Activated T-cell treated with anti-CD3 and anti-CD28 coated beads, Interleukin-2, amount 50 U/mL, for 24 hours (primary cell): ENCODE results near the gene ETV3.
"Not testable (repeated sequence)": the region's sequence is repeated elsewhere in the genome, so short reads cannot be mapped to it uniquely, and the experiment has no call there.

Experiments
- DNase-seq: peaks from one replicate; pipeline ENCODE4 v3.0.0-alpha.2; 2020
- H3K27ac Mint-ChIP-seq: 2 replicates; pipeline ENCODE4 v1.8.0; 2020; ENCODE audit warnings: mild to moderate bottlenecking, mixed read lengths
- H3K27me3 Mint-ChIP-seq: 2 replicates; pipeline ENCODE4 v1.8.0; 2020; ENCODE audit warnings: mixed read lengths
- H3K36me3 Mint-ChIP-seq: 2 replicates; pipeline ENCODE4 v1.8.0; 2020; ENCODE audit warnings: low read depth, mixed read lengths
- H3K4me1 Mint-ChIP-seq: 2 replicates; pipeline ENCODE4 v1.8.0; 2020; ENCODE audit warnings: low read depth, mixed read lengths
- H3K4me3 Mint-ChIP-seq: 2 replicates; pipeline ENCODE4 v1.8.0; 2020; ENCODE audit warnings: mild to moderate bottlenecking, moderate library complexity, mixed read lengths
- H3K9me3 Mint-ChIP-seq: 2 replicates; pipeline ENCODE4 v1.8.0; 2020; ENCODE audit warnings: mixed read lengths

ETV3 gene

DNA sequence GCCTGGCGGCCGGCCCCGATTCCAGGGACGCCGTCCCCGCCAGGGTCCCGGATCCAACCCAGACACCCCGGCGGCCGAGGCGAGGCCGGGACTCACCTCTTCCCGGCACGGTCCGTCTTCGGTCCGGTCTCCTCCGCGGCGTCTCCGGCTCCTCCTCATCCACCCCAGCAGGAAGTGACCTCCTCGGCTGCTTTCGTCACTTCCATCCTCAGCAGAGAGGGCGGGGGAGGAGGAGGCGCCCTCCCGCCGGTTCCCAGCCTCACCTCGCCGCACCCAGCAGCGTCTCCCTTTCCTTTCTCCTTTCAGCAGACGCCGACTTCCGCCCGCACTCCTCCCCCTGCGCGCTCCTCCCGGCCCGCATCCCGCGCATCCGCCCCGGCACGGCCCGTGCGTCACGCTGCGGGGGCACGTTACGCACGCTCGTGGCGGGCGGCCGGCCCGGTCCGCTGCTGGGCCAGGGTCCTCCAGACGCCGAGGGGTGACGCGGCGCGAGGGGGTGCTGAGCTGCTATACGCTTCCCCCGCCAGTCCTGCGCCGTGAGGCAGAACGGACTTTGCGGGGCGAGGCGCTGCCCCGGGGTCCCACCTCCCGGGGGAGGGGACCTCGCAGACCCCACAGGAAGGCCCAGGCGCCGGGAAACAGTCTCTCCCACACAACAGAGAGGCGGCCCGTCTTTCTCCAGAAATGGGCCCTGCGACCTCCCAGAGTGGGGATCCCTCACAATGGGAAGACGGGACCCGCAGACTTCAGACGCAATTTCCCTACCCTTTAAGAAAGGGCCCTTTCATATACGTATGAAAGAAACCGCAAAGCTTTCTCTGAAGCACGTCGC, at the start of gene ETV3:
Gene ETV3, minus strand, starts transcription at position 176 of the 832 bp plus-strand sequence. CDS start 2,043 bp downstream, outside the sequence.
- H3K27ac Mint-ChIP-seq: peak within 1 kb of the TSS; percentile 95
- peaks cover 40% of the 10 kb centered on the region for H3K36me3 Mint-ChIP-seq
- DNase-seq: peak; percentile 88
- no peaks in the 10 kb centered on the region for H3K9me3 Mint-ChIP-seq
- peaks cover 75% of the 10 kb centered on the region for H3K4me1 Mint-ChIP-seq
- H3K4me3 Mint-ChIP-seq: peak within 1 kb of the TSS; percentile 95
- H3K27me3 Mint-ChIP-seq: no peaks in the 10 kb centered on the region

DNA sequence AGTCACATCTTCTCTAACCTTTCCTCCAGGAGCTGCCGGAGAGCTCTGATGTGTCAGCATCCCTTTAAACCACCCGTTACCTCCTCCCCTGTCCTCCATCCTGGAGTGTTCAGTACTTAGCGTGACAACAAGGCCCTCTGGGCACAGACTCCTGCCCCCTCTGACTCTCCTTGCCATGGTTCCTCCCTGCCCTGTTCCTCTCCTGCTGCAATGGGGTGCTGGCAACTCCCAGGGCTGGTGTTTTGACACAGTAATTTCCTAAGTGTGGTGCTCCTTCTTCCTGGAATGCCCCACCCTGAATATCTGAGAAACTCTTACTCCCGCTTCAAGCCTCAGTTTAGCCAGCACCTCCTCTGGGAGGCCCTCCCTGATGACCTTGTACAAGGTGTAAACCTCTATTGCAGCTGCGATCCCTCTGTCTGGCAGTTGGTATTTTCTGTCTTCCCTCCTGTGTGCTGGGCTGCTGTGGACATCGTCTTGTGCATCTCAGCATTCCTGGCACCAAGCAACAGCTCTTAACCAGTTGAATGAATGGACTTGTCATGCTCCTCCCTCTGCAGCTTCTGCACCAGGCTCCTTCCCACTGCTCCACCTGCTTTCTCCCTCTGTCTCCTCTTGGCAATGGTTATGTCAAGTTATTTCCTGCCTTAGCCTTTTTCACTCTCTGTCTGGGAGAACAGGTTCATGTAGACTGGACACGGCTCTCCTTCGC, 48.2 kb upstream of the ETV3 start:
- H3K4me1 Mint-ChIP-seq: no peaks in the 10 kb centered on the region
- no peaks in the 10 kb centered on the region for H3K9me3 Mint-ChIP-seq
- peaks cover 27% of the 10 kb centered on the region for H3K27me3 Mint-ChIP-seq
- H3K4me3 Mint-ChIP-seq: no peak overlapping the region
- no peak for DNase-seq
- H3K27ac Mint-ChIP-seq: no peak overlapping the region
- H3K36me3 Mint-ChIP-seq: no peaks in the 10 kb centered on the region

DNA sequence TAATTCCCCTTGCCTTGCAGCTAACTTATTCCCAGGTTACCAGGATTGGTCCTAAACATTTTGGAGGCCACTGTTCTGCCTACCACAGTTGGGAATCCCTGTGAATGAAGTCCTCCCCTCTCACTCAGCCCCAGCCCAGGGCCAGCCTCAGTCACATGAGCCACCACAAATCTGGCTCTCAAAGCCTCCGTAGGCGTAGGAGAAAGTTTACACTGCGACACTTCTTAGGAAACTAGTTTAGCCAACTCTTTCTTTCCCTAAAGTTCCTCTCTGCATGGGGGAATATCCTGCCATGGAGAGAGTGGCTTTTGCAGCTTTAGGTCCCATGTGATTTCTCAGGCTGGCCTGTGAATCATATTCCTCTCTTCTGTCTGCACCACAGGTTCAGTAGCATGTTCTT, 45.7 kb upstream of the ETV3 start:
- no peaks in the 10 kb centered on the region for H3K4me1 Mint-ChIP-seq
- H3K27ac Mint-ChIP-seq: no peak overlapping the region
- H3K27me3 Mint-ChIP-seq: peaks cover 35% of the 10 kb centered on the region

DNA sequence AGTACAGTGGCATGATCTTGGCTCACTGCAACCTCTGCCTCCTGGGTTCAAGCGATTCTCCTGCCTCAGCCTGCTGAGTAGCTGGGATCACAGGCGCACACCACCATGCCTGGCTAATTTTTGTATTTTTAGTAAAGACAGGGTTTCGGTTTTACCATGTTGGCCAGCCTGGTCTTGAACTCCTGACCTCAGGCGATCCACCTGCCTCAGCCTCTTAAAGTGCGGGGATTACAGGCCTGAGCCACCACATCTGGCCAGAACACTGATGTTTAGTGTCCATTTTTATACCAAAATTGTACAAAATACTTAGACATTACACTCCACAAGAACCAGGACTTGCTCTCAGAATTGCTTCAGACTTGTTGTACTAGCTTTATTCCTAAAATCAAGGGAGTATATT, 44.2 kb upstream of the ETV3 start:
- H3K36me3 Mint-ChIP-seq, H3K9me3 Mint-ChIP-seq, H3K27ac Mint-ChIP-seq, H3K4me3 Mint-ChIP-seq, DNase-seq, H3K4me1 Mint-ChIP-seq: not testable (repeated sequence)
- H3K27me3 Mint-ChIP-seq: peaks cover 43% of the 10 kb centered on the region

More for the DNA sequence above, 45.7 kb upstream of the ETV3 start:
- Mint-ChIP-seq H3K36me3 (no peaks in the 10 kb centered on the region), H3K4me3 (no peak overlapping the region), H3K9me3 (no peaks in the 10 kb centered on the region)
- no peak for DNase-seq

DNA sequence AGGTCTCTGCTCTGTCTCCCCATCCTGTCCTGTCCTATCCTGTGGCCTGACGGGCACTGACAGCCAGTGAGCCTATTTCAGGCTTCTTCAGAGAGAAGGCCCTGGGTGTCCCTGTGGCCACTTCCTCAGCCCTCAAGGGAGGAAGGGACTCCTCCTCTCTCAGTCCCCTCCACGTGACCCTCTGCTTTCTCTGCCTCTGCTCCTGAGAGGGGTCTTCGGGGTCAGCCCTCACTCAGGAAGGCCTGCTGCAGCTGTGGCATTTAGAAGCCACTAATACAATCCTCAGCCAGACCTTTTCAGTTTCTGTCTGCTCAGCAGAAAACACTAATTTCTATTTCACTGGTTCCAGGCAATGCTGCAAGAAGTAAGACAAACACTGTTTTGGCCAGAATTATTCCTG, 43.6 kb upstream of the ETV3 start:
- DNase-seq: no peak
- no peak overlapping the region for H3K27ac Mint-ChIP-seq
- no peaks in the 10 kb centered on the region for H3K4me1 Mint-ChIP-seq
- H3K36me3 Mint-ChIP-seq: no peaks in the 10 kb centered on the region
- H3K4me3 Mint-ChIP-seq: no peak overlapping the region
- peaks cover 49% of the 10 kb centered on the region for H3K27me3 Mint-ChIP-seq
- no peaks in the 10 kb centered on the region for H3K9me3 Mint-ChIP-seq

DNA sequence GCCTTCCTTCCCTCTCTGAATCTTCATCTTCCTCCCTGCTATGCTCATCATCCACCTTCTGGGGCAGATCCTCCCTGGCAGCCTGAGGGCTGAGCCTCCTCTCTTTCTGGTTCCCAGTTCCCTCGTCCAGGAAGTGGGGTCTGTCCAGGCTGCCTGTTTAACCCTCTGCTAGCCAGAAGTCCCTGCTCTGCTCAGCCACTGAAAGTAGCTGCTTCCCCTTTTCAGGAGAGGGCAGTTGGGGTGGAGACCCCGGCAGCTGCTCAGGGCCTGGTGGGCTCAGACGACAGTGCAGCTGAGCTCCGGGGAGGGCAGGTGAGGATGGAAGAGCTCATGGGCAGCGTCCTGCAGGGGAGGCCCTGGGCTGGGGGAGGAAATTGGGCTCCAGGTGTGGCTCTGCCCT, 43.1 kb upstream of the ETV3 start:
- Mint-ChIP-seq H3K4me3 (no peak overlapping the region), H3K4me1 (no peaks in the 10 kb centered on the region), H3K27ac (no peak overlapping the region), H3K27me3 (peaks cover 49% of the 10 kb centered on the region), H3K36me3 (no peaks in the 10 kb centered on the region), H3K9me3 (no peaks in the 10 kb centered on the region)
- DNase-seq: no peak

DNA sequence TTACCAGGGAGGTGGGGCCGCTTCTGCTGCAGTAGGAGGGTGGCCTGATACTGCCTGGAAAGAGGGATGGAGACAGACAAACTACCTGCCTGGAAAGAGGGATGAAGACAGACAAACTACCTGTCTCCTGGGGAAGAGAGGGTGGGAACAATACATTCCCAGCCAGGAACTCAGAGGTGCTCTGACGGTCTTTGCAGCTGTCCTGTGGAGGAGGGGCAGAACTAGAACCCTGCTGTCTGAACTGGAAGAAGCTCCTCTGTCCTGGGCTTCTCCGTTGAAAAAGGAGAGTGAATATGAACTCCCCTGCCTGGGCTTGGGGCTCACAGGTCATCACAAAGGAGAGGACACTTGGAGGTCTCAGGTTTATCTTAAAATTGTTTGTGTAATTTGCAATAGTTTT, 40.3 kb upstream of the ETV3 start:
- H3K27ac Mint-ChIP-seq: no peak overlapping the region
- no peak overlapping the region for H3K4me3 Mint-ChIP-seq
- peaks cover 45% of the 10 kb centered on the region for H3K27me3 Mint-ChIP-seq
- DNase-seq: no peak
- H3K36me3 Mint-ChIP-seq: no peaks in the 10 kb centered on the region
- no peaks in the 10 kb centered on the region for H3K9me3 Mint-ChIP-seq
- no peaks in the 10 kb centered on the region for H3K4me1 Mint-ChIP-seq

DNA sequence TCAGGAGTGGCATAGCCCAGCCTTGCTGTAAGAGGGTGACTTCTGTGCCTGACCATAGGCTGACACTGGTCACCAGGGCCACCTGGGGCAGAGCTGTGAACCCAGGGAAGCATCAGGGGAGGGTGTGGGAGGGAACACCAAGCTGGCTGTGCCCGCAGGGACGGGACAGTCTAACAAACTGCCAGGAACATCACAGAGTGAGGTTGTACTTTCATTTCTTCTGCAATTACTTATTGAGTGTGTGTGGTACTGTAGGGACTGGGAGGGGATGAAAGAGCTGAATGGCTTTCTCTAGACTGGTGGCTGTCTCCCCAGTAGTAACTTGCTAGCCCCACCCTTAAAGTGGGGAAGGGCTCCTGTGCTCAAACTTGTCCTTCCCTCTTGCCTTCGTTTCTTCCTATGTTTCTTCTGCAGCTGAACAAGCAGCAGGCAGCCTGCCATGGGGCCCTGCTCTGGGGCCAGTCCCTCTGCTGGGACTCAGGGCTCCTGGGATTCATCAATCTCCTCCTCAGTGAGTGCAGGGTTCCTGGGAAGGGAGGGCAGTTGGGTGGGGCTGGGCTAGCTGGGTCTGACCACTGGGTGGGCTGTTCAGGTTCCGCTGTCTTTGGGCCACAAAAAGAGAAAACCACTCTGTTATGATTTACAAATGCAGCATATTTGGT, 39.7 kb upstream of the ETV3 start:
- Mint-ChIP-seq H3K27ac (no peak overlapping the region), H3K4me1 (no peaks in the 10 kb centered on the region), H3K27me3 (peaks cover 47% of the 10 kb centered on the region), H3K36me3 (no peaks in the 10 kb centered on the region), H3K4me3 (no peak overlapping the region), H3K9me3 (no peaks in the 10 kb centered on the region)
- DNase-seq: no peak

DNA sequence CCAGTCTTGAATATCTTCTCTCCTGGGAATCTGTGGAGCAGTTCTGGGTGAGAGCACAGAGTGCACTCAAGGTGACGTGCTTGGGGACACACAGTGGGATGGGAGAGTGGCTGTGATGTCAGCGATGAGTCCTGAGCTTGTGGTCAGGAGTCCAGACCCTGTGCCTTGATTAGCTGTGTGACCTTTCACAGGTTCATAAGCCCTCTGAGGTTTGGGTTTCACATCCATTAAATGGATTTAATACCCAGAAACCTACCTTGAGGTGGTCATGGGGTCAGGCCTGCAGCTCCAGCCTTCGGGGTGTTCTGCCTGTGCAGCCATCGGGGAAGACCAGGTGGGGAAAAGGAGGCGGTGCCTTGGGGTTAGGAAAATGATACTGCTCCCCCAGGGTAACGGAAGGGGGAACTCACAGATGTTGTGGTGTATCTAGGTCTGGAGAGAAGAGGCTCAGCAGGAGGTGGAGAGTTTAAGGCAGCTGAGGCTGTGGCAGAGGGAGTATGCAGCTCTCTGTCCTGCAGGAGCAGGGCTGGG, 38.5 kb upstream of the ETV3 start:
- Mint-ChIP-seq H3K27me3 (peaks cover 50% of the 10 kb centered on the region), H3K4me3 (no peak overlapping the region), H3K36me3 (no peaks in the 10 kb centered on the region), H3K27ac (no peak overlapping the region), H3K9me3 (no peaks in the 10 kb centered on the region), H3K4me1 (no peaks in the 10 kb centered on the region)
- no peak for DNase-seq

DNA sequence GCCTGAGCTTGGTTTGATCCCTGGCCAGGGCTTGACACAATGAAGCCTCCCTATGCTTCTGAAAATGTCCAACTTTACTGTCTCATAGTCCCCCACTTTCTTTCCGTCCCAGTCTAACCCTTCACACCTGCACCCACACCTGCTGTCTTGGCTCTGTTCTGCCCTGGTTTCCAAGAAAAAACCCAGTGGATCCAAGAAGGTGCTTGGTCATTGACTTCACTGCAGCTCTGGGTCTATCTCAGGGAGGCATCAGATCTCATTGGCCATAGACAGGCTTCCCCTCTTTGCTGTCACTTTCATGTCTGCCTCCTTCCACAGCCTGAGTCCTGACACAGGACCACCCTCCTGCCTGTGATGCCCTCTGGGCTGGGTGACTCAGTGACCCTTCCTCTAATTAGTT, 37.8 kb upstream of the ETV3 start:
- Mint-ChIP-seq H3K4me1 (no peaks in the 10 kb centered on the region), H3K9me3 (no peaks in the 10 kb centered on the region), H3K36me3 (no peaks in the 10 kb centered on the region), H3K27ac (no peak overlapping the region), H3K27me3 (peaks cover 53% of the 10 kb centered on the region), H3K4me3 (no peak overlapping the region)
- DNase-seq: no peak

DNA sequence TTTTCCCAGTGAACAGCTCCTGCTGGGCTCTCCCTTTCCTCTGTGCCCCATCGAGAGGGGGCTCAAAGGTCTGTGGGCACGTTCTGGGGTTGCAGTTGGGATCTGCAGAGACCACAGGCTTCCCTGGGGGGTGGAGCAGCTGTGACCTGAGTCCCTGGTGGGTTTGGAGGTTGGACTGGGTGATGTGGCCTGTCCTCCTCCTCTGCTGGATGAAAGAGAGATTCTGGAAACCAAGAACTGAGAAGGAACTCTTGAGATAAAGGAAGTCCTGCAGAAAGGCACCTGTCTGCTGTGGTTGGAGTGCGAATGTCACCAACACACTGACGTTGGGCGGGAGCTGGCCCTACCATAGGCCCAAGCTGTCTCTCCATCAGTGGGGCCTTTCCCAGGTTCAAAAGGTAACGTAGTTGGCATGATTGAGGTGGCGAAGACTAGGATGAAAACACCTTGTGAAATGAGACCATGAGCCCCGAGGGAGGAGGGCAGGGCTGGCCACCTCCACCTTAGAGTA, 35.8 kb upstream of the ETV3 start:
- no peaks in the 10 kb centered on the region for H3K4me1 Mint-ChIP-seq
- peaks cover 41% of the 10 kb centered on the region for H3K27me3 Mint-ChIP-seq
- no peak overlapping the region for H3K27ac Mint-ChIP-seq
- DNase-seq: no peak
- H3K36me3 Mint-ChIP-seq: no peaks in the 10 kb centered on the region
- no peaks in the 10 kb centered on the region for H3K9me3 Mint-ChIP-seq
- no peak overlapping the region for H3K4me3 Mint-ChIP-seq

DNA sequence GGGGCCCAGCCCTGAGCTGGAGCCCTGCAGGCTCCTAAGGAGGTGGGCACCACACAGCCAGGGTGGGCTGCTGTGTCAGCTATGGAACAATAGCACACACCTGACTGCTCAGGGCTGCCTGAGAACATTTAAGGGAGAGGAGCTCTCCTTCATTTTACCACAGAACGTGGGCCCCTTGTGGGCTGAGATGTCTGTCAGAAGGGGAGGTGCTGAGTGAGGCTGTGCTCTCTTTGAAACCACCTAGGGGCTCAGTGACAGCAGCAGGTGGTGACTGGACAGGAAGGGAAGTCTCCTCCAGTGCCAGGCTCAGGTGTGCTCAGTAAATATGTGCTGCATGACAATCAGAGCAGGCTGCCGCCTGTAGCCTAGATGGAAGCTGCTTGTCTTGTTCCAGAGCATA, 35.0 kb upstream of the ETV3 start:
- H3K4me1 Mint-ChIP-seq, DNase-seq, H3K4me3 Mint-ChIP-seq, H3K9me3 Mint-ChIP-seq, H3K27ac Mint-ChIP-seq, H3K36me3 Mint-ChIP-seq: not testable (repeated sequence)
- H3K27me3 Mint-ChIP-seq: peaks cover 36% of the 10 kb centered on the region

DNA sequence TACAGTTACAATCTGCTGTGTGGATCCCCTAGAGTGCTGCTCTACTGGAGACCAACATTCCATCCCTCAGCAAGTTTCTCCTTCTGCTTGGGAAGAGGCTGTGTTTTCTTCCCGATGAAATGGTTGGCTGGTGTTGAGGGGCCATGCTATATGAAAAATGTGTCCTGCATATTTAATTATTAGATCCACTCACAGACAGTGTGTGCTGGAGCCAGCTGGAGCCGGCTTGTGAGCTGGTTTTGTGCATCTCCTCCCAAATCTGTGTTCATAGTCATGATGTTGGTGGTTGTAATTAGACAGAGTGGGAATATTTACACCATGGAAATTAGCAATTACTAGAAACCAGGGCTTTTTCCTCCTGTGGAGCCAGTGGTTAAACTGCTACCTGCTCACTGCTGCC, 34.4 kb upstream of the ETV3 start:
- not testable (repeated sequence) for H3K4me3 Mint-ChIP-seq, H3K4me1 Mint-ChIP-seq, H3K27ac Mint-ChIP-seq, DNase-seq, H3K9me3 Mint-ChIP-seq, H3K36me3 Mint-ChIP-seq
- H3K27me3 Mint-ChIP-seq: peaks cover 32% of the 10 kb centered on the region

DNA sequence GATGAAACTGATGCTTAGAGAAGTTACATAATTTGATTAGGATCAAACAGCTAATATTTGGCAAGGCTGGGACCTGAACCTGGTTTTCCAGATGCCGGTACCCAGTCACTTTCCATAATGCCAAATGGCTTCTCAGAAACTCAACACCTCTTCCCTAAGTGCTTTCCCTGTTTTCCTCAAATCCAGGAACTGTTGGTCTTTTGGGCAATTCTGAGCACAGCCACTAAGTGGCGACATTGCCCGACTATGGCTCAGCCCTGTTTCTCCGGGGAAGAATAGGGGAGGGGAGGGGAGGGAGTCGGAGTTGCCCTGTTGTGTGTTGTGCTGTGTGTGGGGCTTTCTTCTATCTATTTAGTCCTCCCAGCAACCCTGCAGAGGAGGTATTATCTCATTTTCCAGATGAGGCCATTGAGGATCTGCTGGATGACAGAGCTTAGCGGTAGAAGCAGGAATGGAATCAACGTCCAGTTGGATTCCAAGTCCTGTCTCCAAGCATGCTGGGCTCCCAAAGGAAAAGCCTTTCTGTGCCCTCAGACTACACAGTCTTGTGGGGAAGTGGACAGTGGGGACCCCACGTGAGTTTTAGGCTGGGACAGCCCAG, 33.8 kb upstream of the ETV3 start:
- H3K4me3 Mint-ChIP-seq, H3K9me3 Mint-ChIP-seq, H3K27ac Mint-ChIP-seq, DNase-seq, H3K4me1 Mint-ChIP-seq, H3K36me3 Mint-ChIP-seq: not testable (repeated sequence)
- peaks cover 29% of the 10 kb centered on the region for H3K27me3 Mint-ChIP-seq
